ENCODE data around the gene NDUFA11.

NDUFA11 gene

DNA sequence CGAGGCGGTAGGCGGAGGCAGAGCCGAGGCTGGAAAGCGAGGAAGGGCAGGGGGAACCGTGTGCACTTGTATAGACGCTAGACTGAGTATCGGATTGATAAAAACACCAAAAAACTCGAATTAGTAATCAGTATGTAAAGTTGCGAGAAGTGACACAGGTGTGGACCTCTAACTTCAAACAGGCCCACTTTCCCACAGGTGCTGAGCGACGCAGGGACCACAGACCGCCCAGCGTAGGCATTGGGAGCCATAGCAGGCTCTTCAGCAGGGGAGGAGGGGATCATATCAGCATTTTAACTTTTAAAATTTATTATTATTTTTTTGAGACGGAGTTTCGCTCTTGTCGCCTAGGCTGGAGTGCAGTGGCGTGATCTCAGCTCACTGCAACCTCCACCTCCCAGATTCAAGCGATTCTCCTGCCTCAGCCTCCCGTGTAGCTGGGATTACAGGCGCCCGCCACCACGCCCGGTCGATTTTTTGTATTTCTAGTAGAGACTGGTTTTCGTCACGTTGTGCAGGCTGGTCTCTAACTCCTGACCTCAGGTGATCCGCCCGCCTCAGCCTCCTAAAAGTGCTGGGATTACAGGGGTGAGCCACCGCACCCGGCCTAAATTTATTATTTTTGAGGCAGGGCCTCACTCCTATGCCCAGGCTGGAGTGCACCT is 1.7 kb upstream of the NDUFA11 start:
- no peak for DNase-seq

DNA sequence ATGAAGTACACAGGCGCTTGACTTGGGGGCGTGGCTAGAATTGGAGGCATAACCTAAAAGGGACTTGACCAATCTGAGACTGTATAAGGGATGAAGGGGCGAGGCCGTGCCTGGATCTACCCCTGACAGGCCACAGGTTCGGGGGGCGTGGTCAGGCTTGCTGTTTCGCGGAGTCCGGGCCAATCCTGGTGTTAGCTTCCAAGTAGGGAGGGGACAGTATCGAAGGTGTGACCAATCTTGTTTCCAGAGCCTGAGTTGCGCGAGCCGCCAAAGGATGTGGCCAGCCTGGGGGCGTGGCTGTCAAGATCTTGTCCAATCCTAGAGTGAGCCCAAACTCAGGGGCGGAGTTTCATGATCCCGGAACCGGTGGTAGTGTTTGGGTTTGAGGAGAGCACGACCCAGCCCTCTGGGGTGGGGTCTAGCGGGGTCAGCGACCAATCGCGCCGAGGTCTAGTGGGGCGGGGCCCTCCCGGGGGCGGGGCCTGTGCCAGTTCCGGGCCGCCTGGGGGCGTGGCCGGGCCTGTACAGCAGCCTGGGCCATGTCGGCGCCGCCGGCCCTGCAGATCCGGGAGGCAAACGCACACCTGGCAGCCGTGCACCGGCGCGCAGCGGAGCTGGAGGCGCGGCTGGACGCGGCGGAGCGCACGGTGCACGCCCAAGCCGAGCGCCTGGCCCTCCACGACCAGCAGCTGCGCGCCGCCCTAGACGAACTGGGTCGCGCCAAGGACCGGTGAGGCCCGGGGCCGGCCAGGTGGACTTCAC is 943 bp upstream of the NDUFA11 start, which contains the start of gene VMAC:
Gene VMAC (plus strand): TSS at position 521 of the 762 bp plus-strand sequence. CDS start 19 bp downstream, at position 540.
- peak; percentile 100 for DNase-seq

DNA sequence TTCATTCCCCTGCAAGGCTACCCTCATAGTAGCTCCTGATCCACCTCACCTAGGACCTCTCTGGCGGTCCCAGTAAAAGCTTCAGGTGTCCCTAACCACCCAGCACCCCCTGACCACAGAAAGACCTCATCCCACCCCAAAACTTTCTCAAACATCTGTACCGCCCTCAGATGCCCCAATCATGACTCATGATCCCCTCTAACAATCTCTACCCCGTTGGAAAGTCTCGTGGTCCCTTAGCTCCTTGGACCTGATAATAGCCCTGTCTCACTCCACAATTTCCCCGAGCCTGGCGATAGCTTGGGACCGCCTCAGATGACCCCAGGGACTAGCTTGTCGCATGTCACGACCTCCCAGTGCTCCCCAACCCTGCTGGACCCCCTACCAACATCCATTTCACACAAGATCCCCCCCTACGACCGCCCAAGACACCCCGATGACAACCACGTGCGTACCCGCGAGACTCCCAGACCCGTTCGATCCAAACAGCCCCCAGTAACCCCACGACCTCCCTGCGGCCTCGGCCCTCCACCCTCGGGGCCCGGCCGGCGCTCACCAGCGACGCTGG is 450 bp downstream of the NDUFA11 start:
- DNase-seq = peak; percentile 51

DNA sequence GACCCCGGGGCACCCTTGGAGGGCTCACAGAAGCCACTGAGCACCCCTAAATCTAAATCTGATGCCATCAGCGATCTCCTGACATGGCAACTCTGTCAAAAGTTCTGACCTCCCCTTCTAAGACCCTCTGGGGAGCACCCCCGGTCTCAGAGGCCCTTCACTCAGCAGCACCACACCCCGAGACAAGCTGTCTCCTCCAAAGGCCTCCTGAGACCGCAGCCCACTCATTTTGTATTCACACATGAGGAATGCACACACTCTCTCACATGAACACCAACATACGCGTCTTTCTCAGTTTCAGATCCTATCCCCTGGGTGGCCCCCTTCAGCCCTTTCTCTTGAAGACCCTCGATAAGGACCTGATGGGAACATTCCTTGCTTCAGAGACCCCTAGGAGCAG is 2.6 kb downstream of the NDUFA11 start:
- DNase-seq = no peak

DNA sequence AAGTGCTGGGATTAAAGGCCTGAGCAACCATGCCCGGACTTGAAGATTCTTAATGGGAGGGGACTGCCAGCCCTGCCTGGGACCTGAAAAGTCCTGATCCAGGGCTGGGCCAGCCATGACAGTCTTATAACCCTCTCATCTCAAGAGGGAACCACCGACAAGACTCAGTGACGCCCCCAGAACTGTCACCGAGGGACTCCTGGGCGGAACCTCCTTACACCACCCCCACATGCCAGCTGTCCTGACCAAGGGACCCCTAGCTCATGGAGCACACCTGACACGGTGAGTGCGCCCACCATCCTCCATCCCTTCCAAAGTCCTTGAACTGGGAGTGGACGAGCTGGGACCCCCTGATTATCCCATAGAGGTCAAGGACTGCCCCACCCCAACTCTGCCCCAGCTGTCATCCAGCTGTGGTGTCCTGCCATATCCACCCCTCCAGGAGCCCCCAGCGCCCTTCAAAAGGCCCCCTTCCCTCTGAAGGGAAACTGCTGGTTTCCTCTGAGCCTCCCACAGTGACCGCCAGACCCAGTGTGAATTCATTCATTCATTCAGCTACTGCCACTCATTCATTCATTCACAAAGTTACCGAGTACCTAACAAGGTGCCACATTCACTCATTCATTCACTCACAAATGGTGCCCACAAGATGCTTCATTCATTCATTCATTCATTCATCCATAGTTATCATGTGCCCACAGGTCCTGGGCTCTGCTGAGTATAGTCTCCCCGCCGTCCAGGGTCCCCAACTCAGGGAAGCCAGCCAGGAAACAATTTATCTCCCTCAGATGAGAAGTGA is 3.7 kb downstream of the NDUFA11 start:
- no peak for DNase-seq

DNA sequence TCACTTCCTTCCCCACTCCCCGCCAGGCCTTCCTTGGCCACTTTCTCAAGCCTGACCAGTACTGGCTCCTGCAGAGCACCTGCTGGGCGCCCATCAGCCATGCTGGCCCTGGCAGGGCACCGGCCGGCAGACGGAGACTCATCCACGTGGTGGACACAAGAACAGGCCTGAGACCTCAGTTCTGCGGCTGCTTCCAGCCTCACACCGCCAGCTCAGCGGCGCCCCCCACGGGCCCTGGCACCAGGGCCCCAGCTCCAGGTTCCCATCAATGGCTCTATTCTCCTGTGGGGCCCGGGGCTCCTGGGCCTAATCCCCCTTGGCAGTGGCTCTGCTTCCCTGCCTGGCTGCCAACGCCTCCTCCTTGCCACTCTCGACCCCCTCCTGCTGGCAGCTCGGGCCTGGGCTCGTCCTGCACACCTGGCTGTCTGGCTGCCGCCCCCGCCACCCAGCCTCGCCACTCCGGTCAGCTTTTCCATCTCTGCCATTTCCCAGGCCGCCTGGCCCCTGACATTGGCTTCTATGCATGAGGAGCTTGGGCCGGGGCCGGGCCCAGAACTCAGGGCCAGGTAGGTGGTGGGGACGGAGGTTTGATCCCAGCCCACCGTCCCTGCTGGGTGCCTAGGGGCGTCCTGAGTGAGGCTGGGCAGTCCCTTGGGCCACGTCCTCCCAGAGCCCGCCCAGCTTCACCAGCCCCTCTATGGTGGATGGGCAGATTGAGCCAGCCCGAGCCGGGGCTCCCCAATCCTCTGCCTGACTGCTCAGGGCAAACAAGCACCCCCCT is 6.2 kb downstream of the NDUFA11 start:
- DNase-seq = no peak

DNA sequence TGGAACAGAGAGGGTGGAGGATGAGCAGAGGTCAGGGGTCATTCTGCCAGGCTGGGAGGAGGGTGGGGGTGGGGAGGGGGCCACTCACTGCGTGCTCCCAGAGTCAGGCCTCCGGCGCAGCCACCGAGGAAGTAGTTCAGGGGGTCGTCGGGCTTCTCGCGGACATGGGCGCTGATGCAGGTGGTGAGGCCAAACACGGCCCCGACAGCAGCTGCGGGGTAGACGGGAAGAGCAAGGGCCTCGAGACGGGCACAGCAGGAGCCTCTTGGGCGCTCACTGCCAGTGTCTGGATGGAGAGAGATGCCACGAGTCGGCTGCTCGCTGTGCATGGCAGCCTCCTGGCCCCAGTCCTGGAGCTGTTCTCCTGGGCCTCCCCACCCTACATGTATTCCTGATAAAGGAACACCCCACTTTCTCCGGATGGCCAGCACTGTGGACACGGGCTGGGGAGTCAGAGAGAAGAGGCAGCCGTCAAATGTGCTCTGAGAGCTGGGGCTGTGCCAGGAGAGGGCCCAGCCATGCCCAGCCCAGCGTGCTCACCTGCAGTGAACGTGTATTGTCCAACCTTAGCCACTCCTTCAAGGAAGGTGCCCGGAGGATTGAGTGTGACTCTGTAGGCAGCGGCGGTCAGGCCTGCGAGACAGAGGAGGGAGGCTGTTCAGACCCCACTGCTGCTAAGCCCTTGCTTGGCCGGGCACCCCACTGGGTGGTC is 7.1 kb downstream of the NDUFA11 start:
- no peak for DNase-seq

DNA sequence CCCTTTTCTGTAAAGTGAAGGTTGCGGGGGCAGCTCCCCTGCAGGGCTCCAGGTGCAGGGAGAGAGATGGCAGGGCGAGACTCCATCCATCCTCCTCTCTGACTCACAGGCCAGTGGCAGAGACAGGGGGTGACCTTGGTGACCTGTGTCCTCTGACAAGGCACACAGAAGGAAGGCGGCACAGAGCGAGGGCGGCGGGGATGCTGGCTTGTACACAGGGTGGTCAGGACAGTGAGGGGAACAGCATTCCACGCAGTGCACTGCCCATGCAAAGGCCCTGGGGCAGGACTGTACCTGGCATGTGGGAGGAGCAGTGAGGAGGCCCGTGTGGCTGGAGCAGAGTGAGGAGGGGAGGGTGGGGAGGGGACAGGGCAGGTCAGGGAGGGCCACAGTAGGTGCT is 7.7 kb downstream of the NDUFA11 start:
- no peak for DNase-seq

DNA sequence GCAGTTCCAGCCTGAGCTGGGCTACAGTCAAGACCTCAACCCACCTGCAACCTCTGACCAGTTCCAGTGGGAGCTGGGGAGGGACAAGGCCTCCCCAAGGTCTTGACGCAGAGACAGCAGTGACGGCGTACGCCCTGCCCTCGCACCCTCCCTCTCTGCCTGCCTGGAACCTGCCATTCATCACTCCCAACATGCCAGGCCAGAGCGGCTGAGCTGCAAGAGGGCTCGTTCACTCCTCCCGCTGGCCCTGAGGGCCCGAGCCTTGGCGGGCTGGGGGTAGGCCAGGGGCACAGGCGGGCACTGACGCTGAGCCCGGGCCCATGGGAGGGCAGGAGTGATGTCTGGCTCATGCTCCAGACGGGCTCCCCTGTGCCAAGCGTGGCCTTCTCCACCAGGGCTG is 8.2 kb downstream of the NDUFA11 start:
- DNase-seq = no peak

DNA sequence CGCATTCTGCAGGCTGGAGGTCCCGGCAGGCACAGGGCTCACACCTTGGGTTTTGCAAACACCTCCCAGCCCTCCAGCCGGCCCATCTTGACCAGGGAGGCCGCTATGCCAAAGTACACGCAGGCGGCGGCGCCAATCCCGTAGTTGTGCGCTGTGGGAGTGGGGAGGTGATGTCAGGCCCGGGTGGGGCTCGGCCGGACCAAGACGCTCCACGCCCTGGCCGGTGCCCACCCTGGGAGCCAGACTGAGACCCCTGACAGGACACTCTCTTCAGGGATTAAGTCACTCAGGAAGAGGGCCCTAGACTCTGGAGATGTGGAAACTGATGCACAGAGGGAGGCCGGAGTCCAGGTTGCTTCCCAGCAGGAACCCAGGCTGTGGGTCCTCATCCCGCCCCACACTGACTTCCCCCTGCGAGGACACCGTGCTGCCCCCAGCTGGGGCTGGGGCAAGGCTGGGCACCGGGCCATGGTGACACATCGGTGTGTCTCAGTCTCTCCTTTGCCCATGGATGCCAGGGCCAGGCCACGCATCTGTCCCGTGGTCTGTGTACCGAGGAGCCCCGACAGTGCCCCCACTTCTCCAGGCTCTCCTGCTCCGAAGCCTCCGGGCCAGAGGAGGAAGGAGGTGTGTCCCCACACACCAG is 8.8 kb downstream of the NDUFA11 start:
- no peak for DNase-seq

DNA sequence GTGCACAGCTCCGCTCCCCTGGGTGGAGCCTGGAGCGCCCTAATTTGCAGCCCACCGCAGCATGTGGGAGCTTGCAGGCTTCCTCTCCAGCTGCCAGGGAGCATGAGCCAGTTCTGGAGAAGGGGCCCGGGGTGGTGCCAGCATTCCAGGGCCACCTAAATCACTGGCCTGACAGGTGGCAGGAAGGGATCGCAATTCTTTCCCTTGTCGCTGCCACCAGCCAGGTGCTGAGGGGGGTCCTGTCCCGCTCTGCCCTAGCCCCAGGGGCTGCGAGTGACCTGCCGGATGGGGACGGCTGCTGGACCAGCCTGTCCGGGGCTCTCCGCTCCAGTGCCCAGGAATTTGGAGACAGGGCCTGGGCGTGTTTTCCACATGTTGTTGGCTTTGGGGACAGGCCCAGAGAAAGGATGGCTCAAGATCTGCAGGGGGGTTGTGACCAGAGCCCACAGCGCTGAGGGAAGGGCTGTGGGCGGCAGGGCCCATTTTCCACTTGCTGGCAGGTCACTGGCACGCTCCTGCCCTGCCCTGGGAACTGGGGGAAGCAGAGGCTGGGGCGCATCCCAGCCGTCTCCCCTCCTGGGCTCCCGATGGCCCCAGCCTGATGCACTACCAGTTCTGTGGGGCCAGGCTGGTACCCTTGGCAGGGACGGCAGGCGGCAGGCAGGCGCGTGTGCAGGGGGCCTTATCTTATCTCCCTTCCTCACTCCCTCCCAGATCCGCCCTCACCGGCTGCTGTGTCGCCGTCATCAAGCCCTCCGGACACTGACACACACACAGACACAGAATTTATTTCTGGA is 9.5 kb downstream of the NDUFA11 start:
- no peak for DNase-seq

DNA sequence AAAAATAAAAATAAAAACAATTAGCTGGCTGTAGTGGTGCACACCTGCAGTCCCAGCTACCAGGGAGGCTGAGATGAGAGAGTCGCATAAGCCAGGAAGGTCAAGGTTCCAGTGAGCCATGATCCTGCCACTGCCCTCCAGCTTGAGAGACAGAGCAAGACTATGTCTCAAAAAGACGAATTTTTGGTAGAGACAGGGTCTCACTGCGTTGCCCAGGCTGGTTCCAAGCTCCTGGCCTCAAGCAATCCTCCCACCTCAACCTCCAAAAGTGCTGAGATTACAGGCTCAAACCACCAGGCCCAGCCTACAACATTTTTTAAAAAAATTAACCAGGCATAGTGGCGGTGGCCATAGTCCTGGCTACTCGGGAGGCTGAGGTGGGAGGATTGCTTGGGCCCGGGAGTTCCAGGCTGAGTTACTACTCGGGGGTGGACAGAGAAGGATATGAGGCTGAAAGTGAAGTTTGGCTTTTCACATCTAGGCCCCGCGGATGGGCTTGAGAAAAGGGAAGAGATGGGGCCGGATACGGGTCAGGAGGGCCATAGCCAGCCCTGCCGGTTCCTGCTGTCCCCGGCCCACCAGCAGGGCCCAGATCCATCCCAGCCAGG is 10.2 kb downstream of the NDUFA11 start:
- no peak for DNase-seq

DNA sequence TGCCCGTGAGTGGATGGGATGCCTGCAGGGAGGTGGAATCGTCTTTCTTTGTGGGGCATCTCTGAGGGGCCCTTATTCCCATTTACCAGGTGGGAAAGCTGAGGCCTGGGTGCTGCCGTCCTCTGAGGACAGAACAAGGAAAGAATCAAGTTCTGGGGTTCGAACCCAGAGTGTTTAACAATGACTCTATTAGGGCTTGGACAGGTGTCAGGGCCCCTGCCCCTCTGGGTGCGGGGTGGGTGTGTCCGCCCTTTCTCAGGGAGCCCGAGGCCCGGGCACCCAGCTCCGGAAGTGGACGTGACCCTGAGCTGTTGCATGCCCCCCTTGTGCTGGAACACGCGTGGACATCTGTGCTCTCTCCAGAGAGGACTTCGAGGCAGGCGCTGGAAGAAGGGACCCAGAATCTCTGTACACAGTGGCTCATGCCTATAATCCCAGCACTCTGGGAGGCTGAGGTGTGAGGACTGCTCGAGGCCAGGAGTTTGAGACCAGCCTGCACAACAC is 10.8 kb downstream of the NDUFA11 start:
- DNase-seq = no peak

DNA sequence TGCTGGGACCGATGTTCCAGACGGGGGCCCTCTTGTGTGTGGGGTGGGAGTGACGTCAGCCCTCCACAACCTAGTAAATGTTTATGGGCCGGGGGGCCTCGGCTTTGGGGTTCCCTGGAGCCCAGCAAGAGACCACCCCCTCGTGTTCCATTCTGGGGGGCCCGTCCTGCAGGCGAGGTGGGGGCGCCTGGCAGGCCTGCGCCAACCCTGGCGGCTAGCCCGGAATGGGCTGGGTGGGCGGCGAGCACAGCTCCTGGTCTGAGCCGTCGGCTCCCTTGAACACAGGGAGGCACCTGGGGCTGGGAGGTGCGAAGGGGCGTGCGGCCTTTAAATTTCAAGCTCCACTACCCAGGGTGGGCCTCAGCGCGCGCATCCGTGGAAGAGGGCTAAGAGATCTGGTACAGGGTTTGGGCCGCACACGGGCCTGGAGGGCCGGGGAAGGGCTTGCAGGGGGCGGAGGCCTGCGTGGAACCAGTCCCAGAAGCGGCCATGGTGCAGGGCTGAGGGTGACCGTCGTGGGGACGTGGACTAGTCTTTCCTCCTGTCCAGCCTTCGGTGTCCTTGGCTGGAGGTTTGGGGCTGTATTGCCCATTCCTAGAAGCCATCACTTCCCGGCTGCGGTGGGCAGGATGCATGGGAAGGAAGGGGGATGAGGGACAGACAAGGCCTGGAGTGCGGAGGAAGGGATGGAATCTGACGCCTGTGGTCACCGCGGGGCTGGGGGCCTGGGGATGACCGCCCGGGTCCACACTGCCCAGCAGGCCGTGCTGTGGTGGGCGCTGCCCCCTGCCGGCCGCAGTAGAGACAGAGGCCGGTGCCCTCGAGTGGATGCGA is 11.4 kb downstream of the NDUFA11 start:
- DNase-seq = no peak

DNA sequence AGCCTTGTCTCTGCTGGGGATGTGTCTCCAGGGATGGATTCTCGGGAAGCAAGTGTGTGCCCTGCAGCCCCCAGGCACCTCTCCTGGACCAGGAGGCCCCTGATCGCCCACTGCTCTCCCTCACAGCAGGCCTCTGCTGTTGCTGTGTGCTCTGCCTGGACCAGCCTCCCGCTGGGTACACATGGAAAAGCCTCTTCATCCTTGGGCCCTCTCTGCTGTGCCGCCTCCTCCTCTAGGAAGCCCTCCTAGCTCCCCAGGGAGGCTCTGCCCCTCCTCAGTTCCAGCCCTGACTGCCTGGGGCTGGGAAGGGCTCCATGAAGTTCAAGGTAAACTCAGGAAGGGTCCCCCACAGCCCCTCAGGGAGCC is 12.0 kb downstream of the NDUFA11 start:
- no peak for DNase-seq

DNA sequence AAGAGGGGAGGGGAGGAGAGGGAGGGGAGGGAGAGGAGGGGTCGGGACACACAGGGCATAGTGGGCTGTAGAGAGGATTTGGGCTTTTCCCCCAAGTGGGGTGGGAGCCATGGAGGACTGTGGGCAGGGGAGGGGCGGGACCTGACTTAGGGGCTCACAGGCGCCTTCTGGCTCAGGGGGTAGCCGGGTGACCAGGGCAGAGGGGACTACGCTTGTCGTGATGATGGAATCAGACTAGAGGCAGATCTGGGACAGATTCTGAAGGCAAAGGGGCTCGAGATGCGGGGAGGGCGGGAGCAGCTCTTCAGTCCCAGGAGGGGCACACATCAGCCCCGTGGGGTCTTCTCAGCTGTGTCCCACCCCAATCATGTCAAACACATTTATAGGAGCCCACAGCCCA is 13.5 kb downstream of the NDUFA11 start:
- DNase-seq = no peak

DNA sequence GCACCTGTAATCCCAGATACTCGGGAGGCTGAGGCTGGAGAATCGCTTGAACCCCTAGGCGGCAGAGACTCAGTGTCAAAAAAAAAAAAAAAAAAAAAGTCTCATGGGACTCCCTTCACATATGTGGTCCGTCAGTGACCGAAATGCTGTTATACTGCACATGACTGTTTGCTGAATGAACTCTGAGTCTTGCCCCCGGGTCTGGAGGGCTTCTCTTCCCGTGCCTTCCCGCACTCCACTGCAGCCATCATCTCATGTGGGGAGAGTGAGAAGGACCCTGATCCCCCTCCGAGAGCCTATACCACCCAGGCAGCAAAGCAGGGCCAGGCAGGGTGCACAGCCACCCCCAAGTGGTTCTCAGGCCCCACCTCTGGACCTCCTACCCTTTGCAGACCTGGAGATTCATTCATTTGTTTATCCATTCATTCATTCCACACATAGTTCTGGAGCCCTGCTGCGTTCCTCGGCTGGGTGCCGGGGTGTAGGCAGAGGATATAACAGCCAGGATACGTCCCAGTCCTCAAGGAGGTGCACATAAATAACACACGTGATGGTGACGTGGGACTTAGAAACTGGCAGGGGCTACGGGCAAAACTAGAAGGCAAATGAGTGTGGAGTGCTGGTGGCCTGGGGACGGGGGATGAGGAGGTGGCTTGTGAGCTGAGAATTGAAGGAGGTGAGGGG is 14.2 kb downstream of the NDUFA11 start:
- peak; percentile 10 for DNase-seq
